ENCODE results near the gene ACSF2. TPM values are rescaled to one million over a fixed set of nuclear protein-coding genes. Genes with fewer than 3 reads are reported as not detected.

ACSF2 gene
- total RNA-seq, 1 experiment from 2014 or later = 17.8 TPM

DNA sequence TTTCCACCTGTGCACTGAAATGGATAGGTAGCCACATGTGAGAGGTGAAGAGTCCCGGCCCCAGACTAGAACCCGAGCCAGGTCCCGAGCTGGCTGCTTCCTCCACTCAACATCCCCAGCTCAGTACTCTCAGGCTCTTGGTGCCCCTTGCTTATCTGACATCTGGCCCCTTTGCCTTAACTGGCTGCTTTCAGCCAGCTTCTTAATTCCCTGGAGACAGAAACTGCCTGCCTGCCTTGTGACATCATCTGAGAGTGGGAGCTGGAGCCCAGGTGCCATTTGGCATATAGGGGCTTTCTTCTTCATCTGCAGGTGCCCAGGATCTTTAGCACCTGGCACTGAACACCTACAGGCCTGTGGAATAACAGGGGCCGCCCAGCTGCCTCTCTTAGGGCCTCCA, 33.7 kb downstream of the ACSF2 start:
- intact Hi-C loops (cut with micrococcal nuclease) = no loop called here
- BruUV-seq (replicated peaks) = no TSS peak
- POLR2A ChIA-PET = interaction anchor here (0.8 to 3.0 kb wide), 5 partner anchors 14 to 97 kb away, joined by 3 to 13 read pairs (median 3); no protein-coding TSS in a partner anchor
- no peak overlapping the region for H3K27ac Mint-ChIP-seq (ENCODE audit: low read depth, unreplicated experiment)
- H3K27me3 Mint-ChIP-seq (ENCODE audit: insufficient read depth, unreplicated experiment) = no peaks in the 10 kb centered on the region
- H3K36me3 Mint-ChIP-seq (ENCODE audit: insufficient read depth, unreplicated experiment) = peaks cover 13% of the 10 kb centered on the region
- CTCF ChIA-PET = interaction anchor here (0.6 to 1.8 kb wide), 6 partner anchors 8 to 262 kb away, joined by 3 to 4 read pairs (median 4); partner anchors contain the start of gene RSAD1
- no peak for DNase-seq (ENCODE audit: unreplicated experiment)
- no peak overlapping the region for H3K4me3 Mint-ChIP-seq (ENCODE audit: unreplicated experiment)
- peaks cover 8% of the 10 kb centered on the region for H3K4me1 Mint-ChIP-seq (ENCODE audit: insufficient read depth, unreplicated experiment)
- no peaks in the 10 kb centered on the region for H3K9me3 Mint-ChIP-seq (ENCODE audit: unreplicated experiment)
- TF ChIP-seq, protein P1, sequence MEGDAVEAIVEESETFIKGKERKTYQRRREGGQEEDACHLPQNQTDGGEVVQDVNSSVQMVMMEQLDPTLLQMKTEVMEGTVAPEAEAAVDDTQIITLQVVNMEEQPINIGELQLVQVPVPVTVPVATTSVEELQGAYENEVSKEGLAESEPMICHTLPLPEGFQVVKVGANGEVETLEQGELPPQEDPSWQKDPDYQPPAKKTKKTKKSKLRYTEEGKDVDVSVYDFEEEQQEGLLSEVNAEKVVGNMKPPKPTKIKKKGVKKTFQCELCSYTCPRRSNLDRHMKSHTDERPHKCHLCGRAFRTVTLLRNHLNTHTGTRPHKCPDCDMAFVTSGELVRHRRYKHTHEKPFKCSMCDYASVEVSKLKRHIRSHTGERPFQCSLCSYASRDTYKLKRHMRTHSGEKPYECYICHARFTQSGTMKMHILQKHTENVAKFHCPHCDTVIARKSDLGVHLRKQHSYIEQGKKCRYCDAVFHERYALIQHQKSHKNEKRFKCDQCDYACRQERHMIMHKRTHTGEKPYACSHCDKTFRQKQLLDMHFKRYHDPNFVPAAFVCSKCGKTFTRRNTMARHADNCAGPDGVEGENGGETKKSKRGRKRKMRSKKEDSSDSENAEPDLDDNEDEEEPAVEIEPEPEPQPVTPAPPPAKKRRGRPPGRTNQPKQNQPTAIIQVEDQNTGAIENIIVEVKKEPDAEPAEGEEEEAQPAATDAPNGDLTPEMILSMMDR (IDR thresholded peaks at IDR 0.05; ENCODE audit: unreplicated experiment) = no peak

GRCh38 chr17:50460831-50461526, 35.0 kb downstream of the ACSF2 start:
- H3K27ac Mint-ChIP-seq (ENCODE audit: low read depth, unreplicated experiment) = no peak overlapping the region
- H3K36me3 Mint-ChIP-seq (ENCODE audit: insufficient read depth, unreplicated experiment) = peaks cover 9% of the 10 kb centered on the region
- peaks cover 8% of the 10 kb centered on the region for H3K4me1 Mint-ChIP-seq (ENCODE audit: insufficient read depth, unreplicated experiment)
- POLR2A ChIA-PET = interaction anchor here (1.3 kb wide), 1 partner anchor 12 kb away, joined by 3 read pairs; no protein-coding TSS in a partner anchor
- TF ChIP-seq, protein P1 (IDR thresholded peaks at IDR 0.05; ENCODE audit: unreplicated experiment) = no peak
- no peaks in the 10 kb centered on the region for H3K9me3 Mint-ChIP-seq (ENCODE audit: unreplicated experiment)
- CTCF ChIA-PET = interaction anchor here (0.5 to 1.0 kb wide), 4 partner anchors 13 to 43 kb away, joined by 3 to 4 read pairs (median 4); no protein-coding TSS in a partner anchor
- no peak overlapping the region for H3K4me3 Mint-ChIP-seq (ENCODE audit: unreplicated experiment)
- no peak for DNase-seq (ENCODE audit: unreplicated experiment)
- H3K27me3 Mint-ChIP-seq (ENCODE audit: insufficient read depth, unreplicated experiment) = no peaks in the 10 kb centered on the region
- BruUV-seq (replicated peaks) = no TSS peak
- intact Hi-C loops (cut with micrococcal nuclease) = no loop called here

DNA sequence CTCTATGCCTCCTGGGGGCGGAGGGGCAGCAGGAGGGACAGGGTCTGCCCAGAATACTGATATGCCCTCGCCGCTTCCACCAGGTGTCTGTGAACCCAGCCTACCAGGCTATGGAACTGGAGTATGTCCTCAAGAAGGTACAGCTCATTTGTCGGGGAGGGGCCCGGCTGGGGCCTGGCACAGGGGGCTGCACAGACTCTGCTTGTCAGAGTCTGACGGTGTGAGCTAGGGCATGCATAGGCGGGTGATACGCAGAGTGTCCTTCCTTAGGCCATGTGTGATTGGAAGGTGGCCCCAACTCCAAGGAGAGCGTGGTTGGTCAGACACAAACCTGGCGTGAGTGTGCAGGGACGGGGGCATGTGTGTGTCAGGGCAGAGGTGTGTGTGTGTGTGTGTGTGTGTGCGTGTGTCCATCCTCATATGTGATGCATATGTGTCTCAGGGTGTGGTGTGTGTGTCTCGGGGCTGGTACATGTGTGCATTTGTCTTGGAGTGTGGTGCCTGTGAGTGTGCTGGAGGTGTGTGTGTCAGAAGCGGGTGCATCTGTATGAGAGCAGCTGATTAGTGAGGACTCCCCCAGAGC, 35.6 kb downstream of the ACSF2 start:
- BruUV-seq (replicated peaks) = no TSS peak
- Mint-ChIP-seq H3K4me1 (ENCODE audit: insufficient read depth, unreplicated experiment) (peaks cover 8% of the 10 kb centered on the region), H3K27me3 (ENCODE audit: insufficient read depth, unreplicated experiment) (no peaks in the 10 kb centered on the region), H3K9me3 (ENCODE audit: unreplicated experiment) (no peaks in the 10 kb centered on the region), H3K27ac (ENCODE audit: low read depth, unreplicated experiment) (no peak overlapping the region), H3K4me3 (ENCODE audit: unreplicated experiment) (no peak overlapping the region), H3K36me3 (ENCODE audit: insufficient read depth, unreplicated experiment) (peaks cover 6% of the 10 kb centered on the region)
- TF ChIP-seq, protein P1 (IDR thresholded peaks at IDR 0.05; ENCODE audit: unreplicated experiment) = no peak
- CTCF ChIA-PET = interaction anchor here (0.5 to 0.6 kb wide), 3 partner anchors 14 to 43 kb away, joined by 3 to 4 read pairs (median 4); no protein-coding TSS in a partner anchor
- intact Hi-C loops (cut with micrococcal nuclease) = no loop called here
- DNase-seq (ENCODE audit: unreplicated experiment) = no peak
- POLR2A ChIA-PET = interaction anchor here (0.7 kb wide), 1 partner anchor 237 kb away, joined by 3 read pairs; no protein-coding TSS in a partner anchor

DNA sequence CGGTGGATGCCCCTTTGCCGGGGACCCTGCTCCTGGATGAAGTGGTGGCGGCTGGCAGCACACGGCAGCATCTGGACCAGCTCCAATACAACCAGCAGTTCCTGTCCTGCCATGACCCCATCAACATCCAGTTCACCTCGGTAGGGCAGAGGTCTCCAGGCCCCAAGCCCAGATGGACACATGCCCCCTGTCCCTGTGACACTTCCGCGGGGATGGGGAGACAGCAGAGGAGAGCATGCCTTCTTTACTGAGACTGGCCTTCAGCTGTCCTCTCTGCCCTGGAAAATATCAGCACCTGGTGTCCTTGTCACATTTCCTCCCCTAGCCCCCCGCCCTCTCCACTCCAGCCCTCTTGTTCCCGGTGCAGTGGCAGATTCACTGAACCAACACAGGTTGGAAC, 36.4 kb downstream of the ACSF2 start:
- intact Hi-C loops (cut with micrococcal nuclease) = no loop called here
- no peaks in the 10 kb centered on the region for H3K9me3 Mint-ChIP-seq (ENCODE audit: unreplicated experiment)
- BruUV-seq (replicated peaks) = no TSS peak
- DNase-seq (ENCODE audit: unreplicated experiment) = no peak
- POLR2A ChIA-PET = interaction anchor here (0.7 to 0.8 kb wide), 2 partner anchors 65 to 236 kb away, joined by 3 read pairs; partner anchors contain the start of gene LRRC59
- no peak overlapping the region for H3K4me3 Mint-ChIP-seq (ENCODE audit: unreplicated experiment)
- no peaks in the 10 kb centered on the region for H3K27me3 Mint-ChIP-seq (ENCODE audit: insufficient read depth, unreplicated experiment)
- H3K36me3 Mint-ChIP-seq (ENCODE audit: insufficient read depth, unreplicated experiment) = peaks cover 6% of the 10 kb centered on the region
- H3K27ac Mint-ChIP-seq (ENCODE audit: low read depth, unreplicated experiment) = no peak overlapping the region
- TF ChIP-seq, protein P1 (IDR thresholded peaks at IDR 0.05; ENCODE audit: unreplicated experiment) = no peak
- peaks cover 8% of the 10 kb centered on the region for H3K4me1 Mint-ChIP-seq (ENCODE audit: insufficient read depth, unreplicated experiment)
- CTCF ChIA-PET = interaction anchor here (0.6 kb wide), 1 partner anchor 236 kb away, joined by 3 read pairs; no protein-coding TSS in a partner anchor
